SK-N-SH treated with all-trans-retinoic acid at 6 μM for 48 hours (cell line): ENCODE measurements around the gene PXK.

Source experiments
- ATAC-seq: fragments of 200-7000 bp; cut with Tn5 transposase; 3 replicates; pipeline ENCODE4 v1.9.1; 2020; ENCODE audit warnings: mild to moderate bottlenecking, moderate library complexity
- ARNTL ChIP-seq: fragments of 450-650 bp; formaldehyde crosslinking; IDR thresholded peaks from 2 replicates; pipeline ENCODE4 v1.5.0; 2020; ENCODE audit warnings: low read depth, mild to moderate bottlenecking, moderate library complexity, borderline replicate concordance
- BACH2 ChIP-seq: fragments of 250-450 bp; sonication (Bioruptor Pico); IDR thresholded peaks from 2 replicates; pipeline ENCODE4 v1.9.0; 2021; ENCODE audit warnings: mild to moderate bottlenecking, borderline replicate concordance
- CSDC2 ChIP-seq: fragments of 250-450 bp; sonication (Bioruptor Pico); IDR thresholded peaks from 2 replicates; pipeline ENCODE4 v1.5.0; 2020; ENCODE audit warnings: mild to moderate bottlenecking, moderate library complexity
- ESRRG ChIP-seq: fragments of 250-450 bp; sonication (Bioruptor Pico); IDR thresholded peaks from 2 replicates; pipeline ENCODE4 v1.6.1; 2021; ENCODE audit warnings: mild to moderate bottlenecking
- OSR1 ChIP-seq: fragments of 250-450 bp; sonication (Bioruptor Pico); IDR thresholded peaks from 2 replicates; pipeline ENCODE4 v1.8.0; 2022; ENCODE audit warnings: moderate library complexity, mild to moderate bottlenecking, inconsistent platforms
- RARB ChIP-seq: fragments of 250-450 bp; sonication (Bioruptor Pico); IDR thresholded peaks from 2 replicates; pipeline ENCODE4 v1.8.0; 2021; ENCODE audit warnings: mild to moderate bottlenecking, moderate library complexity
- SNAI2 ChIP-seq: fragments of 250-450 bp; sonication (Bioruptor Pico); IDR thresholded peaks from 2 replicates; pipeline ENCODE4 v1.5.0; 2020; ENCODE audit warnings: mild to moderate bottlenecking, moderate library complexity
- TCF4 ChIP-seq: fragments of 250-450 bp; sonication (Bioruptor Pico); IDR thresholded peaks from 2 replicates; pipeline ENCODE4 v1.8.0; 2021; ENCODE audit warnings: mild to moderate bottlenecking, moderate library complexity, borderline replicate concordance
- TOX ChIP-seq: fragments of 250-450 bp; sonication (Bioruptor Pico); IDR thresholded peaks from 2 replicates; pipeline ENCODE4 v1.8.0; 2021; ENCODE audit warnings: mild to moderate bottlenecking, moderate library complexity, borderline replicate concordance
- ZFP3 ChIP-seq: fragments of 250-450 bp; sonication (Bioruptor Pico); IDR thresholded peaks from 2 replicates; pipeline ENCODE4 v1.5.0; 2020; ENCODE audit warnings: mild to moderate bottlenecking, moderate library complexity
- ZFP30 ChIP-seq: fragments of 450-650 bp; formaldehyde crosslinking; IDR thresholded peaks from 2 replicates; pipeline ENCODE4 v1.5.0; 2022; ENCODE audit warnings: mild to moderate bottlenecking, moderate library complexity
- ZNF565 ChIP-seq: fragments of 450-650 bp; formaldehyde crosslinking; conservative IDR thresholded peaks from 2 replicates; pipeline ENCODE4 v1.5.0; 2020; ENCODE audit warnings: low read depth, mild to moderate bottlenecking, moderate library complexity
- ZNF70 ChIP-seq: fragments of 450-650 bp; formaldehyde crosslinking; IDR thresholded peaks from 2 replicates; pipeline ENCODE4 v1.5.0; 2020; ENCODE audit warnings: mild to moderate bottlenecking, moderate library complexity
- ZNF8 ChIP-seq: fragments of 450-650 bp; formaldehyde crosslinking; IDR thresholded peaks from 2 replicates; pipeline ENCODE4 v1.5.0; 2020; ENCODE audit warnings: mild to moderate bottlenecking, moderate library complexity
- TF ChIP-seq, protein P1 (sequence below): fragments of 250-450 bp; sonication (Bioruptor Pico); IDR thresholded peaks from 2 replicates; pipeline ENCODE4 v1.5.0; 2020; ENCODE audit warnings: mild to moderate bottlenecking, moderate library complexity
- TF ChIP-seq, protein P2 (sequence below): fragments of 250-450 bp; sonication (Bioruptor Pico); IDR thresholded peaks from 2 replicates; pipeline ENCODE4 v1.5.1; 2020; ENCODE audit warnings: low read depth, mild to moderate bottlenecking, moderate library complexity
- TF ChIP-seq, protein P3 (sequence below): fragments of 250-450 bp; sonication (Bioruptor Pico); IDR thresholded peaks from 2 replicates; pipeline ENCODE4 v1.8.0; 2021; ENCODE audit warnings: low read depth, mild to moderate bottlenecking, moderate library complexity, borderline replicate concordance
- TF ChIP-seq, protein P4 (sequence below): fragments of 250-450 bp; sonication (Bioruptor Pico); IDR thresholded peaks from 2 replicates; pipeline ENCODE4 v1.8.0; 2020; ENCODE audit warnings: mild to moderate bottlenecking, moderate library complexity, borderline replicate concordance

PXK gene

DNA sequence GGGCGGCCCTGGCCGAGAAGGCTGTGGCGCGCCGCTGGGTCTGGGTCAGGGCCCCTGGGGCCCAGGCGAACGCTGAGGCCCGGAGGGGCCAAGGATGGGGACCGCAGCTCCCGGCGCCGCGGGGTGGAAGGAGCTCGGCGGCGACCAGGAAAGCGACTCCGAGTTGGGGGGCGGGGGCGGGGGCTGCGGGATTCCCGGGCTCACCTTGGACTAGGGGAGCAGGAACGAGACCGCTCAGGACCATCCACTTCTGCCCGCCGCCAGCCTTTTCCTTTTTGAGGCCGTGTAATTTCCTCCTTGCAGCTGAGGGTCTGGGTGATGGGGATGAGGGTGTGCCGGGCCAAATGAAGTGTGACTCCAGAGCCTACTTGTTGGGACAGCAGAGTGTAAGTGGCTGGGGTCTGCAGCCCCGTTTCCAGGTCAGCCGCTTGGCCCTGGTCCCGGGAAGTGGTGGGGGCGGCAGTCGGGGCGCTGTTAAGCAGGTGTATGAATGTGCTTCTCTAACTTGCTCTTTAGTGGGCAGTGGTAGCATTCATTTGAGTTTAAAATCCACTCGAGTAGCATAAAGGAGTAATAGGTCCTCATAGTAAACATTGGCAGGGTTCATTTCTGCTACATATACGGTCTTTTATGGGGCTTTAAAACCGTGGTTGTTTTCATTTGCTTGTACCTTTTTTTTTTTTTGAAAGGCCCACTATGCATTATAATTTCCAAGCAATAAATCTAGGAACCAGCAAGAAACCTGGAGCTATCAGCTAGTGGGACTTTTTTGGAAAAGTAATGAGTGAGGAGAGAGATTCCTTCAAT is 717 bp downstream of the PXK start:
- TF ChIP-seq ZNF8 (CRISPR knock-in tag) (no peak), ARNTL (no peak), ZNF70 (no peak)
- TF ChIP-seq, protein P1, sequence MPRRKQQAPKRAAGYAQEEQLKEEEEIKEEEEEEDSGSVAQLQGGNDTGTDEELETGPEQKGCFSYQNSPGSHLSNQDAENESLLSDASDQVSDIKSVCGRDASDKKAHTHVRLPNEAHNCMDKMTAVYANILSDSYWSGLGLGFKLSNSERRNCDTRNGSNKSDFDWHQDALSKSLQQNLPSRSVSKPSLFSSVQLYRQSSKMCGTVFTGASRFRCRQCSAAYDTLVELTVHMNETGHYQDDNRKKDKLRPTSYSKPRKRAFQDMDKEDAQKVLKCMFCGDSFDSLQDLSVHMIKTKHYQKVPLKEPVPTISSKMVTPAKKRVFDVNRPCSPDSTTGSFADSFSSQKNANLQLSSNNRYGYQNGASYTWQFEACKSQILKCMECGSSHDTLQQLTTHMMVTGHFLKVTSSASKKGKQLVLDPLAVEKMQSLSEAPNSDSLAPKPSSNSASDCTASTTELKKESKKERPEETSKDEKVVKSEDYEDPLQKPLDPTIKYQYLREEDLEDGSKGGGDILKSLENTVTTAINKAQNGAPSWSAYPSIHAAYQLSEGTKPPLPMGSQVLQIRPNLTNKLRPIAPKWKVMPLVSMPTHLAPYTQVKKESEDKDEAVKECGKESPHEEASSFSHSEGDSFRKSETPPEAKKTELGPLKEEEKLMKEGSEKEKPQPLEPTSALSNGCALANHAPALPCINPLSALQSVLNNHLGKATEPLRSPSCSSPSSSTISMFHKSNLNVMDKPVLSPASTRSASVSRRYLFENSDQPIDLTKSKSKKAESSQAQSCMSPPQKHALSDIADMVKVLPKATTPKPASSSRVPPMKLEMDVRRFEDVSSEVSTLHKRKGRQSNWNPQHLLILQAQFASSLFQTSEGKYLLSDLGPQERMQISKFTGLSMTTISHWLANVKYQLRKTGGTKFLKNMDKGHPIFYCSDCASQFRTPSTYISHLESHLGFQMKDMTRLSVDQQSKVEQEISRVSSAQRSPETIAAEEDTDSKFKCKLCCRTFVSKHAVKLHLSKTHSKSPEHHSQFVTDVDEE (CRISPR knock-in tag), result no peak
- TF ChIP-seq, protein P2, sequence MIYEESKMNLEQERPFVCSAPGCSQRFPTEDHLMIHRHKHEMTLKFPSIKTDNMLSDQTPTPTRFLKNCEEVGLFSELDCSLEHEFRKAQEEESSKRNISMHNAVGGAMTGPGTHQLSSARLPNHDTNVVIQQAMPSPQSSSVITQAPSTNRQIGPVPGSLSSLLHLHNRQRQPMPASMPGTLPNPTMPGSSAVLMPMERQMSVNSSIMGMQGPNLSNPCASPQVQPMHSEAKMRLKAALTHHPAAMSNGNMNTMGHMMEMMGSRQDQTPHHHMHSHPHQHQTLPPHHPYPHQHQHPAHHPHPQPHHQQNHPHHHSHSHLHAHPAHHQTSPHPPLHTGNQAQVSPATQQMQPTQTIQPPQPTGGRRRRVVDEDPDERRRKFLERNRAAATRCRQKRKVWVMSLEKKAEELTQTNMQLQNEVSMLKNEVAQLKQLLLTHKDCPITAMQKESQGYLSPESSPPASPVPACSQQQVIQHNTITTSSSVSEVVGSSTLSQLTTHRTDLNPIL (CRISPR knock-in tag), result no peak
- peak; percentile 71 for ATAC-seq

DNA sequence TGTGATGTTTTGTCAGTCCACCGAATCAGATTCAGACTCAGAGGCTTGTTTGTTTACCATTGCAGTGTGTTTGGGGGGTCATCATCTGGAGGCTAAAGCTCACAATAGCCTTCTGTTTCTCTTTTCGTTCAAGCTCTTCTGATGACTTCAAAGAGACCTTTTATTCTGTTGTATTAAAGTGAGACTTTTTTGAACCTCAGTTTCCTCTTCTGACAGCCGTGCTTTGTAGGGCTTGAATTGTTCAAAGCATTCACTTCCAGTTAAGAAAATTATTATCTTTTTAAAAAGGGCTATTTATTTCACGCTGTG is 1.3 kb downstream of the PXK start:
- ATAC-seq, result no peak
- TF ChIP-seq TOX (CRISPR knock-in tag) (no peak), CSDC2 (CRISPR knock-in tag) (no peak), OSR1 (CRISPR knock-in tag) (no peak), ESRRG (CRISPR knock-in tag) (no peak)
- TF ChIP-seq, protein P3, sequence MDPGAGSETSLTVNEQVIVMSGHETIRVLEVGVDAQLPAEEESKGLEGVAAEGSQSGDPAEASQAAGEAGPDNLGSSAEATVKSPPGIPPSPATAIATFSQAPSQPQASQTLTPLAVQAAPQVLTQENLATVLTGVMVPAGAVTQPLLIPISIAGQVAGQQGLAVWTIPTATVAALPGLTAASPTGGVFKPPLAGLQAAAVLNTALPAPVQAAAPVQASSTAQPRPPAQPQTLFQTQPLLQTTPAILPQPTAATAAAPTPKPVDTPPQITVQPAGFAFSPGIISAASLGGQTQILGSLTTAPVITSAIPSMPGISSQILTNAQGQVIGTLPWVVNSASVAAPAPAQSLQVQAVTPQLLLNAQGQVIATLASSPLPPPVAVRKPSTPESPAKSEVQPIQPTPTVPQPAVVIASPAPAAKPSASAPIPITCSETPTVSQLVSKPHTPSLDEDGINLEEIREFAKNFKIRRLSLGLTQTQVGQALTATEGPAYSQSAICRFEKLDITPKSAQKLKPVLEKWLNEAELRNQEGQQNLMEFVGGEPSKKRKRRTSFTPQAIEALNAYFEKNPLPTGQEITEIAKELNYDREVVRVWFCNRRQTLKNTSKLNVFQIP (CRISPR knock-in tag), result no peak
- TF ChIP-seq, protein P4, sequence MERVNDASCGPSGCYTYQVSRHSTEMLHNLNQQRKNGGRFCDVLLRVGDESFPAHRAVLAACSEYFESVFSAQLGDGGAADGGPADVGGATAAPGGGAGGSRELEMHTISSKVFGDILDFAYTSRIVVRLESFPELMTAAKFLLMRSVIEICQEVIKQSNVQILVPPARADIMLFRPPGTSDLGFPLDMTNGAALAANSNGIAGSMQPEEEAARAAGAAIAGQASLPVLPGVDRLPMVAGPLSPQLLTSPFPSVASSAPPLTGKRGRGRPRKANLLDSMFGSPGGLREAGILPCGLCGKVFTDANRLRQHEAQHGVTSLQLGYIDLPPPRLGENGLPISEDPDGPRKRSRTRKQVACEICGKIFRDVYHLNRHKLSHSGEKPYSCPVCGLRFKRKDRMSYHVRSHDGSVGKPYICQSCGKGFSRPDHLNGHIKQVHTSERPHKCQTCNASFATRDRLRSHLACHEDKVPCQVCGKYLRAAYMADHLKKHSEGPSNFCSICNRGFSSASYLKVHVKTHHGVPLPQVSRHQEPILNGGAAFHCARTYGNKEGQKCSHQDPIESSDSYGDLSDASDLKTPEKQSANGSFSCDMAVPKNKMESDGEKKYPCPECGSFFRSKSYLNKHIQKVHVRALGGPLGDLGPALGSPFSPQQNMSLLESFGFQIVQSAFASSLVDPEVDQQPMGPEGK, result no peak

DNA sequence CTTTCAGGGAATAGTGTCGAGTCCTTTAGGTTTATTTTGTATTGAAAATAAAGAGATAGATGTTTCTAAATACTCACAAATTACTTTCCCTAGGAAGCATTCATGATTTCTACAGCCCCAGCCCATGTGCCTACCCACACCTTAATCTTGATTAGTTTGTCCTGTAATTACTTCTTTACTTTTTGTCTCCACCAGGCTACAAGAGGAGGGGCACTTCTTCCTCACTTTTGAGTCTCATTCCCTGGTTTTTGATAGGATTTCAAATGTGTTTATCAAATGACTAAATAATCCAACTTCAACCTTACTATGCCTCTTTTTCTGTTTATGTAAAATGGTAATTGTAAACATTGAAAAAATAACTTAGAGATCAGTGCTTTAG is 1.8 kb downstream of the PXK start:
- no peak for TF ChIP-seq ZNF70
- TF ChIP-seq ZFP30 (CRISPR knock-in tag), result no peak
- TF ChIP-seq, protein P2 (CRISPR knock-in tag), result no peak
- TF ChIP-seq RARB (CRISPR knock-in tag), result no peak
- TF ChIP-seq ARNTL, result no peak
- TF ChIP-seq ZFP3 (CRISPR knock-in tag), result no peak
- no peak for TF ChIP-seq CSDC2 (CRISPR knock-in tag)
- no peak for TF ChIP-seq TOX (CRISPR knock-in tag)
- TF ChIP-seq ZNF565 (CRISPR knock-in tag), result no peak
- TF ChIP-seq, protein P1 (CRISPR knock-in tag), result no peak
- no peak for TF ChIP-seq BACH2 (CRISPR knock-in tag)
- no peak for TF ChIP-seq ZNF8 (CRISPR knock-in tag)
- TF ChIP-seq TCF4 (CRISPR knock-in tag), result no peak
- TF ChIP-seq OSR1 (CRISPR knock-in tag), result no peak
- TF ChIP-seq ESRRG (CRISPR knock-in tag), result no peak
- no peak for TF ChIP-seq SNAI2 (CRISPR knock-in tag)
- ATAC-seq, result no peak
